Upper lobe of right lung (tissue), 1 donor: ENCODE results near the gene NPIPA7. TPM values are rescaled to one million over a fixed set of nuclear protein-coding genes. Genes with fewer than 3 reads are reported as not detected.
"Not testable (repeated sequence)": the region's sequence is repeated elsewhere in the genome, so short reads cannot be mapped to it uniquely, and the experiment has no call there.

Experiments
- ATAC-seq: fragments of 200-7000 bp; cut with Tn5 transposase; one replicate; pipeline ENCODE4 v1.9.1; 2020; ENCODE audit warnings: mild to moderate bottlenecking, moderate library complexity
- DNase-seq: peaks from one replicate; pipeline ENCODE4 v3.0.0-alpha.2; 2020
- H3K27ac ChIP-seq: fragments of 200-600 bp; one replicate; pipeline ENCODE4 v1.8.0; 2022
- H3K27me3 ChIP-seq: fragments of 200-600 bp; one replicate; pipeline ENCODE4 v1.8.0; 2022; ENCODE audit warnings: mild to moderate bottlenecking
- H3K36me3 ChIP-seq: fragments of 200-600 bp; one replicate; pipeline ENCODE4 v1.8.0; 2022
- H3K4me1 ChIP-seq: fragments of 200-600 bp; one replicate; pipeline ENCODE4 v1.8.0; 2022
- H3K4me3 ChIP-seq: fragments of 200-600 bp; one replicate; pipeline ENCODE4 v1.8.0; 2022; ENCODE audit warnings: mild to moderate bottlenecking
- H3K9me3 ChIP-seq: fragments of 200-600 bp; one replicate; pipeline ENCODE4 v1.8.0; 2022
- intact Hi-C: fragments of 100-400 bp; cut with DNase I; formaldehyde crosslinking; loops from one replicate; pipeline ENCODE4 v1.11.0; 2022
- long read RNA-seq: library from polyadenylated mRNA; unstranded; transcript quantifications from one replicate; pipeline ENCODE4 v2.0.0, GENCODE V29; 2021
- total RNA-seq: library from RNA; stranded (reverse); fragmentation: NEBNext Ultra II Directional; extraction: Animal tissue kit (Norgen Biotek cat#: 25700); gene quantifications from one replicate; pipeline ENCODE4 v1.2.1, GENCODE V29; 2021
- donor health status: DM: no; HTN: yes; CAD: no; lungs with severe emphysema.

Gene NPIPA7
- 7.7 TPM for total RNA-seq
- long read RNA-seq, result 0 reads

DNA sequence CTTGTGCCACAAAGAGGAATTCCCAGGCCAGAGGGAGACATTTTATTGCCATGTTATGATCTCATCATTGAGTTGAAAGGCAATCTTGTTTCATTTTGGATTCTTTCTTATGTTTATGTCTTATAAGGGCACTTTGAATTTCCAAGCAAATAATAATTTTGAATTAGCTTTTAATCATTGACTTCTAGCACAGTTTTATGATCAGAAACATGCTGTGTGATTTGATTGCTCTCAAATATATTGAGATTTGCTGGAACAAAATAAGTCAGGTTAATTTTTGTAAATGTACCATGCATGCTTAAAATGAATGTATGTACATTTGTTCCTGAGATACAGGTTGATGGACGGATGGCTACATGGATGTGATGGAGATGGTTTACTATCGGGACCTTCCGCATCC, at the start of gene NPIPA7:
TSS of gene NPIPA7 (plus strand) at position 301 of the 400 bp plus-strand sequence. CDS start 105 bp downstream, outside the sequence.
- DNase-seq, H3K27ac ChIP-seq, H3K4me3 ChIP-seq, ATAC-seq, H3K27me3 ChIP-seq, intact Hi-C loops, H3K4me1 ChIP-seq, H3K9me3 ChIP-seq, H3K36me3 ChIP-seq: not testable (repeated sequence)

DNA sequence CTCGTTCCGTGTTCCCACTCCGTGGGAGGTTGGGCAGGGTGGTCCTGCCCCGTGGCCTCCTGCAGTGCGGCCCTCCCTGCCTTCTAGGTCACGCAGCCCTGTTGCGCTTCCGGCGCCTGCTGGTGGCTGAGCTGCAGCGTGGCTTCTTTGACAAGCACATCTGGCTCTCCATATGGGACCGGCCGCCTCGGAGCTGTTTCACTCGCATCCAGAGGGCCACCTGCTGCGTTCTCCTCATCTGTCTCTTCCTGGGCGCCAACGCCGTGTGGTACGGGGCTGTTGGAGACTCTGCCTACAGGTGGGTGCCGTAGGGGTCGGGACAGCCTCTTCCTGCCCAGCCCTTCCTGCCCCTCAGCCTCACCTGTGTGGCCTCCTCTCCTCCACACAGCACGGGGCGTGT, 47.5 kb upstream of the NPIPA7 start:
- H3K36me3 ChIP-seq, ATAC-seq, intact Hi-C loops, H3K4me1 ChIP-seq, H3K4me3 ChIP-seq, H3K27me3 ChIP-seq, H3K27ac ChIP-seq, H3K9me3 ChIP-seq: not testable (repeated sequence)
- DNase-seq, result peak; percentile 20

GRCh38 chr16:16357556-16357955, 21.4 kb upstream of the NPIPA7 start:
- DNase-seq, result peak; percentile 48
- intact Hi-C loops, H3K4me1 ChIP-seq, H3K27ac ChIP-seq, H3K36me3 ChIP-seq, H3K9me3 ChIP-seq, ATAC-seq, H3K27me3 ChIP-seq, H3K4me3 ChIP-seq: not testable (repeated sequence)

DNA sequence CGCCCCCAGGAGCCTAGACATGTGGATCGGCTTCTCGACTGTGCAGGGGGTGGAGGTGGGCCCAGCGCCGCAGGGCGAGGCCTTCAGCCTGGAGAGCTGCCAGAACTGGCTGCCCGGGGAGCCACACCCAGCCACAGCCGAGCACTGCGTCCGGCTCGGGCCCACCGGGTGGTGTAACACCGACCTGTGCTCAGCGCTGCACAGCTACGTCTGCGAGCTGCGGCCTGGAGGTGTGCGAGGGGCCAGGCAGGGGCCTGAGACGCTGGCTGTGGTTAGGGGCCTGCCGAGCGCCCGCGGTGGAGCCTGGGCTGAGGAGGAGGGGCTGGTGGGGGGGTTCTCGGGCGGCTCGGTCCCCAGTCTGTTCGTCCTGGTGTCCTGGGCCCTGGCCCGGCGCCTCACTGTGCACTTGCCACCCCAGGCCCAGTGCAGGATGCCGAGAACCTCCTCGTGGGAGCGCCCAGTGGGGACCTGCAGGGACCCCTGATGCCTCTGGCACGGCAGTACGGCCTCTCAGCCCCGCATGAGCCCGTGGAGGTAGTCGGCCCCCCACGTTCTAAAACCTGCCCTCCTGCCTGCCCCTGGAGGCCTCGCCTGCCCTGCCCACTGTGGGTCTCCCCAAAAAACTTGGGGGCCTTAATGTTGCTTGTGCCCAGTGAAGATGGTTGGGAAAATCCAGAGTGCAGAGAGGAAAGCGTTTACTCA, 20.2 kb upstream of the NPIPA7 start:
- H3K4me3 ChIP-seq, H3K27ac ChIP-seq, H3K4me1 ChIP-seq, H3K27me3 ChIP-seq, intact Hi-C loops, ATAC-seq, H3K36me3 ChIP-seq, H3K9me3 ChIP-seq: not testable (repeated sequence)
- DNase-seq, result peak; percentile 48

GRCh38 chr16:16363595-16363994, 15.3 kb upstream of the NPIPA7 start:
- ATAC-seq, H3K4me1 ChIP-seq, H3K9me3 ChIP-seq, H3K4me3 ChIP-seq, intact Hi-C loops, H3K27me3 ChIP-seq, H3K27ac ChIP-seq, H3K36me3 ChIP-seq: not testable (repeated sequence)
- peak; percentile 39 for DNase-seq

- H3K4me3 ChIP-seq, H3K36me3 ChIP-seq, H3K27me3 ChIP-seq, H3K9me3 ChIP-seq, intact Hi-C loops, H3K4me1 ChIP-seq, DNase-seq, H3K27ac ChIP-seq: not testable (repeated sequence)
- peak; percentile 11 for ATAC-seq
These were observed 14.8 kb upstream of the NPIPA7 start for GRCh38 chr16:16364100-16364499.

DNA sequence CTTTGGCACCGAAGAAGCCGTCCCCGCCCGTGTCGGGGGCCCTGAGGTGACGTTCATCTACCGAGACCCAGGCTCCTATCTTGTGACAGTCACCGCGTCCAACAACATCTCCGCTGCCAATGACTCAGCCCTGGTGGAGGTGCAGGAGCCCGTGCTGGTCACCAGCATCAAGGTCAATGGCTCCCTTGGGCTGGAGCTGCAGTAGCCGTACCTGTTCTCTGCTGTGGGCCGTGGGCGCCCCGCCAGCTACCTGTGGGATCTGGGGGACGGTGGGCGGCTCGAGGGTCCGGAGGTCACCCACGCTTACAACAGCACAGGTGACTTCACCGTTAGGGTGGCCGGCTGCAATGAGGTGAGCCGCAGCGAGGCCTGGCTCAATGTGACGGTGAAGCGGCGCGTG, 14.2 kb upstream of the NPIPA7 start:
- ATAC-seq, result peak; percentile 12
- DNase-seq, result peak; percentile 34
- intact Hi-C loops, result not testable (repeated sequence)

DNA sequence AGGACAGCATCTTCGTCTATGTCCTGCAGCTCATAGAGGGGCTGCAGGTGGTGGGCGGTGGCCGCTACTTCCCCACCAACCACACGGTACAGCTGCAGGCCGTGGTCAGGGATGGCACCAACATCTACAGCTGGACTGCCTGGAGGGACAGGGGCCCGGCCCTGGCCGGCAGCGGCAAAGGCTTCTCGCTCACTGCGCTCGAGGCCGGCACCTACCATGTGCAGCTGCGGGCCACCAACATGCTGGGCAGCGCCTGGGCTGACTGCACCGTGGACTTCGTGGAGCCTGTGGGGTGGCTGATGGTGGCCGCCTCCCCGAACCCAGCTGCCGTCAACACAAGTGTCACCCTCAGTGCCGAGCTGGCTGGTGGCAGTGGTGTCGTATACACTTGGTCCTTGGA, 13.6 kb upstream of the NPIPA7 start:
- peak; percentile 57 for ATAC-seq

More for the DNA sequence above, 14.2 kb upstream of the NPIPA7 start:
- H3K27me3 ChIP-seq, H3K9me3 ChIP-seq, H3K4me1 ChIP-seq, H3K36me3 ChIP-seq, H3K27ac ChIP-seq, H3K4me3 ChIP-seq: not testable (repeated sequence)

GRCh38 chr16:16365851-16366250, 13.1 kb upstream of the NPIPA7 start:
- H3K4me1 ChIP-seq, H3K9me3 ChIP-seq, H3K27ac ChIP-seq, H3K27me3 ChIP-seq, H3K36me3 ChIP-seq, intact Hi-C loops, H3K4me3 ChIP-seq: not testable (repeated sequence)
- peak; percentile 13 for ATAC-seq
- peak; percentile 33 for DNase-seq

More for the DNA sequence above, 13.6 kb upstream of the NPIPA7 start:
- H3K36me3 ChIP-seq, intact Hi-C loops, H3K27ac ChIP-seq, H3K9me3 ChIP-seq, H3K27me3 ChIP-seq, H3K4me3 ChIP-seq, H3K4me1 ChIP-seq: not testable (repeated sequence)
- DNase-seq, result peak; percentile 63

DNA sequence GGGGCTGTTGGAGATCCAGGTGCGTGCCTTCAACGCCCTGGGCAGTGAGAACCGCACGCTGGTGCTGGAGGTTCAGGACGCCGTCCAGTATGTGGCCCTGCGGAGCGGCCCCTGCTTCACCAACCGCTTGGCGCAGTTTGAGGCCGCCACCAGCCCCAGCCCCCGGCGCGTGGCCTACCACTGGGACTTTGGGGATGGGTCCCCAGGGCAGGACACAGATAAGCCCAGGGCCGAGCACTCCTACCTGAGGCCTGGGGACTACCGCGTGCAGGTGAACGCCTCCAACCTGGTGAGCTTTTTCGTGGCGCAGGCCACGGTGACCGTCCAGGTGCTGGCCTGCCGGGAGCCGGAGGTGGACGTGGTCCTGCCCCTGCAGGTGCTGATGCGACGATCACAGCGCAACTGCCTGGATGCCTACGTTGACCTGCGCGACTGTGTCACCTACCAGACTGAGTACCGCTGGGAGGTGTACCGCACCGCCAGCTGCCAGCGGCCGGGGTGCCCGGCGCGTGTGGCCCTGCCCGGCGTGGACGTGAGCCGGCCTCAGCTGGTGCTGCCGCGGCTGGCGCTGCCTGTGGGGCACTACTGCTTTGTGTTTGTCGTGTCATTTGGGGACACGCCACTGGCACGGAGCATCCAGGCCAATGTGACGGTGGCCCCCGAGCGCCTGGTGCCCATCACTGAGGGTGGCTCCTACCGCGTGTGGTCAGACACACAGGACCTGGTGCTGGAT, 12.2 kb upstream of the NPIPA7 start:
- H3K9me3 ChIP-seq, H3K36me3 ChIP-seq, H3K27me3 ChIP-seq, H3K4me3 ChIP-seq, H3K27ac ChIP-seq, H3K4me1 ChIP-seq, intact Hi-C loops: not testable (repeated sequence)
- peak; percentile 64 for DNase-seq
- peak; percentile 57 for ATAC-seq

DNA sequence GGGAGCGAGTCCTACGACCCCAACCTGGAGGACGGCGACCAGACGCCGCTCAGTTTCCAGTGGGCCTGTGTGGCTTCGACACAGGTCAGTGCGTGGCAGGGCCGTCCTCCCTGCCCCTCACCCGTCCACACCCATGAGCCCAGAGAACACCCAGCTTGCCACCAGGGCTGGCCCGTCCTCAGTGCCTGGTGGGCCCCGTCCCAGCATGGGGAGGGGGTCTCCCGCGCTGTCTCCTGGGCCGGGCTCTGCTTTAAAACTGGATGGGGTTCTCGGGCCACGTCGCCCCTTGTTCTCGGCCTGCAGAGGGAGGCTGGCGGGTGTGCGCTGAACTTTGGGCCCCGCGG, 11.7 kb upstream of the NPIPA7 start:
- H3K4me3 ChIP-seq, intact Hi-C loops: not testable (repeated sequence)
- ATAC-seq, result peak; percentile 27

GRCh38 chr16:16369081-16369856, 9.7 kb upstream of the NPIPA7 start:
- intact Hi-C loops, H3K27me3 ChIP-seq, ATAC-seq, H3K9me3 ChIP-seq, H3K27ac ChIP-seq, H3K36me3 ChIP-seq, H3K4me1 ChIP-seq, H3K4me3 ChIP-seq: not testable (repeated sequence)
- DNase-seq, result peak; percentile 57

More for the DNA sequence above, 11.7 kb upstream of the NPIPA7 start:
- DNase-seq, H3K36me3 ChIP-seq, H3K27me3 ChIP-seq, H3K9me3 ChIP-seq, H3K27ac ChIP-seq, H3K4me1 ChIP-seq: not testable (repeated sequence)

DNA sequence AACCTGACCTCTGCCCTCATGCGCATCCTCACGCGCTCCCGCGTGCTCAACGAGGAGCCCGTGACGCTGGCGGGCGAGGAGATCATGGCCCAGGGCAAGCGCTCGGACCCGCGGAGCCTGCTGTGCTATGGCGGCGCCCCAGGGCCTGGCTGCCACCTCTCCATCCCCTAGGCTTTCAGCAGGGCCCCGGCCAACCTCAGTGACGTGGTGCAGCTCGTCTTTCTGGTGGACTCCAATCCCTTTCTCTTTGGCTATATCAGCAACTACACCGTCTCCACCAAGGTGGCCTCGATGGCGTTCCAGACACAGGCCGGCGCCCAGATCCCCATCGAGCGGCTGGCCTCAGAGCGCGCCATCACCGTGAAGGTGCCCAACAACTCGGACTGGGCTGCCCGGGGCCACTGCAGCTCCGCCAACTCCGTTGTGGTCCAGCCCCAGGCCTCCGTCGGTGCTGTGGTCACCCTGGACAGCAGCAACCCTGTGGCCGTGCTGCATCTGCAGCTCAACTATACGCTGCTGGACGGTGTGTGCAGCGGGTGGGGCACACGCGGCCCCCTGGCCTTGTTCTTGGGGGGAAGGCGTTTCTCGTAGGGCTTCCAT, 7.7 kb upstream of the NPIPA7 start:
- H3K27me3 ChIP-seq, H3K4me1 ChIP-seq, H3K9me3 ChIP-seq, intact Hi-C loops, H3K36me3 ChIP-seq, H3K27ac ChIP-seq, H3K4me3 ChIP-seq, ATAC-seq: not testable (repeated sequence)
- DNase-seq, result peak; percentile 59

GRCh38 chr16:16374192-16374591, 4.7 kb upstream of the NPIPA7 start:
- peak; percentile 47 for DNase-seq
- H3K36me3 ChIP-seq, H3K27ac ChIP-seq, intact Hi-C loops, H3K27me3 ChIP-seq, H3K9me3 ChIP-seq, ATAC-seq, H3K4me3 ChIP-seq, H3K4me1 ChIP-seq: not testable (repeated sequence)
